Measurements from ENCODE around the gene CENPF. TPM values are rescaled to one million over a fixed set of nuclear protein-coding genes. Genes with fewer than 3 reads are reported as not detected.
"Not testable (repeated sequence)": the region's sequence is repeated elsewhere in the genome, so short reads cannot be mapped to it uniquely, and the experiment has no call there.

CENPF gene
- total RNA-seq, 4 donors from 2014 or later: 0.32 to 1.2 (median 0.99) TPM

- Histone ChIP-seq H3K4me1 (peaks cover 0 to 4% (median 0%) of the 10 kb centered on the region in 4 donors), H3K36me3 (no peaks in the 10 kb centered on the region), H3K9me3 (no peaks in the 10 kb centered on the region), H3K27ac (replicated peaks in 1 of 4) (no peak overlapping the region), H3K27me3 (no peaks in the 10 kb centered on the region), H3K4me3 (no peak overlapping the region)
- WGBS: 28% methylated on average over 2 of the region's 2 CpGs
- DNase-seq (ENCODE audit: extremely low spot score): no peak
- intact Hi-C loops (cut with DNase I): no loop called here
- TF ChIP-seq POLR2AphosphoS5 (IDR thresholded peaks at IDR 0.05) (no peak), POLR2A (IDR thresholded peaks at IDR 0.05; ENCODE audit: low read depth) (no peak), CTCF (IDR thresholded peaks at IDR 0.05) (no peak), EP300 (IDR thresholded peaks at IDR 0.05) (no peak)
Measured at GRCh38 chr1:214670098-214670497, 67.1 kb downstream of the CENPF start.

DNA sequence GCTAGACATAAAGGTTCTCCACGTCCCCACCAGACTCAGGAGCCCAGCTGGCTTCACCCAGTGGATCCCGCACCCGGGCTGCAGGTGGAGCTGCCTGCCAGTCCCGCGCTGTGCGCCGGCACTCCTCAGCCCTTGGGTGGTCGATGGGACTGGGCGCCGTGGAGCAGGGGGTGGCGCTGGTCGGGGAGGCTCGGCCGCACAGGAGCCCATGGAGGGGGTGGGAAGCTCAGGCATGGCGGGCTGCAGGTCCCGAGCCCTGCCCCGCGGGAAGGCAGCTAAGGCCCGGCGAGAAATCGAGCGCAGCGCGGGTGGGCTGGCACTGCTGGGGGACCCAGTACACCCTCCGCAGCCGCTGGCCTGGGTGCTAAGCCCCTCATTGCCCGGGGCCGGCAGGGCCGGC is 70.0 kb downstream of the CENPF start:
- H3K4me1 ChIP-seq; H3K9me3 ChIP-seq; DNase-seq (ENCODE audit: extremely low spot score); intact Hi-C loops (cut with DNase I); H3K27me3 ChIP-seq; H3K4me3 ChIP-seq; H3K36me3 ChIP-seq; H3K27ac ChIP-seq (replicated peaks in 1 of 4): not testable (repeated sequence)
- WGBS: no CpG with 5 or more reads among the region's 29 CpGs

- Histone ChIP-seq H3K4me3 (no peak overlapping the region), H3K27ac (replicated peaks in 1 of 4) (no peak overlapping the region), H3K9me3 (no peaks in the 10 kb centered on the region), H3K27me3 (no peaks in the 10 kb centered on the region), H3K4me1 (peaks cover 0 to 4% (median 0%) of the 10 kb centered on the region in 4 donors), H3K36me3 (no peaks in the 10 kb centered on the region)
- no peak for TF ChIP-seq POLR2A (IDR thresholded peaks at IDR 0.05; ENCODE audit: low read depth)
- TF ChIP-seq CTCF (IDR thresholded peaks at IDR 0.05): no peak
- WGBS: 85% methylated on average over 8 of the region's 8 CpGs
- intact Hi-C loops (cut with DNase I): no loop called here
- DNase-seq (ENCODE audit: extremely low spot score): no peak
Measured at GRCh38 chr1:214673576-214673975, 70.6 kb downstream of the CENPF start.

DNA sequence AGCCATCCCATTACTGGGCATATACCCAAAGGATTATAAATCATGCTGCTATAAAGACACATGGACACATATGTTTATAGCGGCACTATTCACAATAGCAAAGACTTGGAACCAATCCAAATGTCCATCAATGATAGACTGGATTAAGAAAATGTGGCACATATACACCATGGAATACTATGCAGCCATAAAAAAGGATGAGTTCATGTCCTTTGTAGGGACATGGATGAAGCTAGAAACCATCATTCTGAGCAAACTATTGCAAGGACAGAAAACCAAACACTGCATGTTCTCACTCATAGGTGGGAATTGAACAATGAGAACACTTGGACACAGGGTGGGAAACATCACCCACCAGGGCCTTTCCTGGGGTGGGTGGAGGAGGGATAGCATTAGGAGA is 72.5 kb downstream of the CENPF start:
- H3K27me3 ChIP-seq; H3K36me3 ChIP-seq; H3K4me1 ChIP-seq; DNase-seq (ENCODE audit: extremely low spot score); intact Hi-C loops (cut with DNase I); H3K27ac ChIP-seq (replicated peaks in 1 of 4); H3K4me3 ChIP-seq; H3K9me3 ChIP-seq: not testable (repeated sequence)
- 82% methylated on average over 1 of the region's 1 CpG for WGBS

DNA sequence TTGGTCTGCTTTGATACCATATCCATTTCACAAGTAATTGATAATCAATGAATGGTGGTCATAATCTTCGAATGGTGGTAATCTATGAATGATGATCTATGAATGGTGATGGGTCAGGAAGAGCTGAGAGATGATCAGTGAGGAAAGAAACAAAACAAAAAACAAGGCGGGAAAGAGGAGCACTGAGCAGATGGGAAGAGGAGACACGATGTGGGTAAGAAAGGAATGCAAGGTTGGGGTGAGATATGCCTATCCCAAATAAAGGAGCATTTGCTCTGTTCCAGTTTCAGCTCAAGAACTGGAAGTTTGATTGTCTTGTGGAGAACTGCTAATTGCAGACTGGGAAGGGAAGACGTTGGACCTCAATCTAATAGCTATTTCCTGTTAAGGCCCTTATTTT is 73.8 kb downstream of the CENPF start:
- intact Hi-C loops (cut with DNase I): no loop called here
- WGBS: 85% methylated on average over 4 of the region's 4 CpGs
- no peak for DNase-seq (ENCODE audit: extremely low spot score)
- no peaks in the 10 kb centered on the region for H3K27me3 ChIP-seq
- no peaks in the 10 kb centered on the region for H3K36me3 ChIP-seq
- no peak overlapping the region for H3K27ac ChIP-seq (replicated peaks in 1 of 4)
- H3K4me3 ChIP-seq: no peak overlapping the region
- no peaks in the 10 kb centered on the region for H3K4me1 ChIP-seq
- TF ChIP-seq POLR2A (IDR thresholded peaks at IDR 0.05; ENCODE audit: low read depth): no peak
- TF ChIP-seq CTCF (IDR thresholded peaks at IDR 0.05): no peak
- TF ChIP-seq EP300 (IDR thresholded peaks at IDR 0.05): no peak
- no peak for TF ChIP-seq POLR2AphosphoS5 (IDR thresholded peaks at IDR 0.05)
- H3K9me3 ChIP-seq: no peaks in the 10 kb centered on the region

GRCh38 chr1:214677945-214678344 is 75.0 kb downstream of the CENPF start:
- no peak overlapping the region for H3K27ac ChIP-seq (replicated peaks in 1 of 4)
- no peak overlapping the region for H3K4me3 ChIP-seq
- WGBS: 85% methylated on average over 2 of the region's 2 CpGs
- H3K9me3 ChIP-seq: no peaks in the 10 kb centered on the region
- no peaks in the 10 kb centered on the region for H3K4me1 ChIP-seq
- H3K27me3 ChIP-seq: no peaks in the 10 kb centered on the region
- intact Hi-C loops (cut with DNase I): no loop called here
- DNase-seq (ENCODE audit: extremely low spot score): no peak
- H3K36me3 ChIP-seq: no peaks in the 10 kb centered on the region
- TF ChIP-seq POLR2A (IDR thresholded peaks at IDR 0.05; ENCODE audit: low read depth): no peak
- no peak for TF ChIP-seq EP300 (IDR thresholded peaks at IDR 0.05)
- TF ChIP-seq CTCF (IDR thresholded peaks at IDR 0.05): no peak
- TF ChIP-seq POLR2AphosphoS5 (IDR thresholded peaks at IDR 0.05): no peak

All from esophagus muscularis mucosa (tissue), 4 donors.